Measurements from ENCODE around the gene SCGN. TPM values are rescaled to one million over a fixed set of nuclear protein-coding genes. Genes with fewer than 3 reads are reported as not detected.

Gene SCGN
- polyA plus RNA-seq, 1 experiment, result not detected

DNA sequence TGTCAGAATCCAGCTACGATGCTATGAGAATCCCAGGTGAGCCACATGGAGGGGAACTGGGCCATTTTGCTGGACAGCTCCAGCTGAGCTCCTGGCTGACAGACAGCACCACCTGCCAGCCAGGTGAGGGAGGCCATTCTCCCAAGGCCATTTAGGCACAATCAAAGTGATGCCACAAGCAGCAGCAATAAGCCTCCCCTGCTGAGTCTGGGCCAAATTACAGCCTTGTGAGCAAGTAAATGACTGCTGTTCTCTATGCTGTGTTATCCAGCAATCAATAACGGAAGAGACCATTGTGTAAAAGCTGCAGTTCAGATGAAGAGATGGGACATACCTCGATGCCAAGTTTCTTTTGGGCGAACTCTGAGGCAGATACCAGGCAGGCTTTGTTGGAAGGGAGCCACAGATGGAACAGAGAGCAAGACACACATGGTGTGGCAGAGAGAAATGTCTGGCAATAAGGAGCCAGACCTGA, 14.0 kb upstream of the SCGN start:
- H3K4me3 ChIP-seq (ENCODE audit: low read depth, low read length), result no peak overlapping the region
- H3K27me3 ChIP-seq (ENCODE audit: control insufficient read depth, insufficient read depth, low read length), result no peaks in the 10 kb centered on the region
- H3K9me3 ChIP-seq (ENCODE audit: control insufficient read depth, insufficient read depth, low read length), result no peaks in the 10 kb centered on the region
- DNase-seq (ENCODE audit: low read depth, low spot score), result no peak
- TF ChIP-seq, protein P1, sequence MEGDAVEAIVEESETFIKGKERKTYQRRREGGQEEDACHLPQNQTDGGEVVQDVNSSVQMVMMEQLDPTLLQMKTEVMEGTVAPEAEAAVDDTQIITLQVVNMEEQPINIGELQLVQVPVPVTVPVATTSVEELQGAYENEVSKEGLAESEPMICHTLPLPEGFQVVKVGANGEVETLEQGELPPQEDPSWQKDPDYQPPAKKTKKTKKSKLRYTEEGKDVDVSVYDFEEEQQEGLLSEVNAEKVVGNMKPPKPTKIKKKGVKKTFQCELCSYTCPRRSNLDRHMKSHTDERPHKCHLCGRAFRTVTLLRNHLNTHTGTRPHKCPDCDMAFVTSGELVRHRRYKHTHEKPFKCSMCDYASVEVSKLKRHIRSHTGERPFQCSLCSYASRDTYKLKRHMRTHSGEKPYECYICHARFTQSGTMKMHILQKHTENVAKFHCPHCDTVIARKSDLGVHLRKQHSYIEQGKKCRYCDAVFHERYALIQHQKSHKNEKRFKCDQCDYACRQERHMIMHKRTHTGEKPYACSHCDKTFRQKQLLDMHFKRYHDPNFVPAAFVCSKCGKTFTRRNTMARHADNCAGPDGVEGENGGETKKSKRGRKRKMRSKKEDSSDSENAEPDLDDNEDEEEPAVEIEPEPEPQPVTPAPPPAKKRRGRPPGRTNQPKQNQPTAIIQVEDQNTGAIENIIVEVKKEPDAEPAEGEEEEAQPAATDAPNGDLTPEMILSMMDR (IDR thresholded peaks at IDR 0.05; ENCODE audit: low read depth, low read length), result no peak
- CTCF ChIA-PET, result no interaction called here
- POLR2A ChIA-PET, result no interaction called here
- H3K27ac ChIP-seq (ENCODE audit: low read depth, low read length), result no peak overlapping the region

DNA sequence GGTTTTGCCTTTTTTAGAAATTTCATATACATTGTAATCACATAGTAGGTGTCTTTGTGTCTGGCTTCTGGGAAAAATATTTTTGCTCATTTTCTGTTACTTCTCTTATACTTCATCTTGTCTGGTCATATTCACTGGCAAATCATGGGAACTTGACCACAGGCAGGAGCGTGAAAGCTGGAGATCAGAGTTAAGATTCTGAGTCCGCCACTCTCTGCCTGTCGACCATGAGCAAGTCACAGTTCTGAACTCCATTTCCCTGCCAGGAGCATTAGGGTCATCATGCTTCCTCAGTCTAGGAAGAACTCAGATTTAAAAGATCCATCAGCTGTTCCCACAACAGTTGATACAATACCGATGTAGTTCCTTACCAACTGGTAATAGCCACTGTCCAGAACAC, 12.4 kb upstream of the SCGN start:
- H3K9me3 ChIP-seq (ENCODE audit: control insufficient read depth, insufficient read depth, low read length), result no peaks in the 10 kb centered on the region
- no peak overlapping the region for H3K4me3 ChIP-seq (ENCODE audit: low read depth, low read length)
- H3K27ac ChIP-seq (ENCODE audit: low read depth, low read length), result no peak overlapping the region
- TF ChIP-seq, protein P1 (IDR thresholded peaks at IDR 0.05; ENCODE audit: low read depth, low read length), result no peak
- H3K27me3 ChIP-seq (ENCODE audit: control insufficient read depth, insufficient read depth, low read length), result no peaks in the 10 kb centered on the region
- DNase-seq (ENCODE audit: low read depth, low spot score), result no peak
- POLR2A ChIA-PET, result no interaction called here
- CTCF ChIA-PET, result no interaction called here

DNA sequence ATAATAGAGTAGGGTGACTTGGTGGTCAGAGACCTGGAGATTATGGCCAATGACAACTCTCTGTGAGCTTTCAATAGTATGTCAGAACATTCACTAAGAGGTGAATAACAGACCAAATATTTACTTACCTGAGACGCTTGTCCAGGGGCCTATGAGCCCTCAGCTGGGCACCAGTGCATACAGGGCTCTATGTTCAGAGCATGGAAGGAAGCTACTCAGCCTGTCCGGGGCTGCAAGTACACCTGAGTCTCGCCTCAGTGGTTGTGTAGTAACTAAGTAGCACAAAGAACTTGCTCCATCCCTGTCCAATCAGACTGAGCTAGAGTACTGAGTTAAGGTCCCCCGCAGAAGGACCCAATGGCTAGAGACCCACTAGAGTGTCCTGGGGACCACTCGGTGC, 11.6 kb upstream of the SCGN start:
- H3K27ac ChIP-seq (ENCODE audit: low read depth, low read length), result no peak overlapping the region
- ChIA-PET POLR2A (no interaction called here), CTCF (no interaction called here)
- TF ChIP-seq, protein P1 (IDR thresholded peaks at IDR 0.05; ENCODE audit: low read depth, low read length), result no peak
- no peak for DNase-seq (ENCODE audit: low read depth, low spot score)
- no peaks in the 10 kb centered on the region for H3K27me3 ChIP-seq (ENCODE audit: control insufficient read depth, insufficient read depth, low read length)
- no peaks in the 10 kb centered on the region for H3K9me3 ChIP-seq (ENCODE audit: control insufficient read depth, insufficient read depth, low read length)
- no peak overlapping the region for H3K4me3 ChIP-seq (ENCODE audit: low read depth, low read length)

GRCh38 chr6:25640891-25641290, 11.1 kb upstream of the SCGN start:
- Histone ChIP-seq H3K27me3 (ENCODE audit: control insufficient read depth, insufficient read depth, low read length) (no peaks in the 10 kb centered on the region), H3K27ac (ENCODE audit: low read depth, low read length) (no peak overlapping the region), H3K9me3 (ENCODE audit: control insufficient read depth, insufficient read depth, low read length) (no peaks in the 10 kb centered on the region), H3K4me3 (ENCODE audit: low read depth, low read length) (no peak overlapping the region)
- TF ChIP-seq, protein P1 (IDR thresholded peaks at IDR 0.05; ENCODE audit: low read depth, low read length), result no peak
- ChIA-PET POLR2A (interaction anchor here (0.6 kb wide), 1 partner anchor 8 kb away, joined by 5 read pairs; no protein-coding TSS in a partner anchor), CTCF (no interaction called here)
- no peak for DNase-seq (ENCODE audit: low read depth, low spot score)

DNA sequence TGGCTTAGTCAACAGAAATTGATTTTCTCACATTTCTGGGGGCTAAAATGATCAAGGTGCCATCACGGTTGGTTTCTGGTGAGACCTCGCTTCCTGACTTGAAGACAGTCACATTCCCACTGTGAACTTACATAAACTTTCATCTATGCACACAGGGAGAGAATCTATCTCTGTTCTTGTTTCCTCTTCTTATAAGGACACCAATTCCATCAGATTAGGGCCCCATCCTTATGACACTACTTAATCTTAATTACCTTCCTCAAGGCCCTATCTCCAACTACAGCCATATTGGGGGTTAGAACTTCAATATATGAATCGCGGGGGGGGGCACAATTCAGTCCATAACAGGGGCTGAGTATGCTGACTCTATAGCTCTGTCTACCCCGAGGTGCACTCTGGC, 10.6 kb upstream of the SCGN start:
- no peak for DNase-seq (ENCODE audit: low read depth, low spot score)
- Histone ChIP-seq H3K4me3 (ENCODE audit: low read depth, low read length) (no peak overlapping the region), H3K27ac (ENCODE audit: low read depth, low read length) (no peak overlapping the region), H3K27me3 (ENCODE audit: control insufficient read depth, insufficient read depth, low read length) (no peaks in the 10 kb centered on the region), H3K9me3 (ENCODE audit: control insufficient read depth, insufficient read depth, low read length) (no peaks in the 10 kb centered on the region)
- TF ChIP-seq, protein P1 (IDR thresholded peaks at IDR 0.05; ENCODE audit: low read depth, low read length), result no peak
- ChIA-PET CTCF (no interaction called here), POLR2A (interaction anchor here (0.6 kb wide), 1 partner anchor 9 kb away, joined by 5 read pairs; no protein-coding TSS in a partner anchor)

Data from AG04450 (cell line).